ENCODE results near the gene IFRD2.

DNA sequence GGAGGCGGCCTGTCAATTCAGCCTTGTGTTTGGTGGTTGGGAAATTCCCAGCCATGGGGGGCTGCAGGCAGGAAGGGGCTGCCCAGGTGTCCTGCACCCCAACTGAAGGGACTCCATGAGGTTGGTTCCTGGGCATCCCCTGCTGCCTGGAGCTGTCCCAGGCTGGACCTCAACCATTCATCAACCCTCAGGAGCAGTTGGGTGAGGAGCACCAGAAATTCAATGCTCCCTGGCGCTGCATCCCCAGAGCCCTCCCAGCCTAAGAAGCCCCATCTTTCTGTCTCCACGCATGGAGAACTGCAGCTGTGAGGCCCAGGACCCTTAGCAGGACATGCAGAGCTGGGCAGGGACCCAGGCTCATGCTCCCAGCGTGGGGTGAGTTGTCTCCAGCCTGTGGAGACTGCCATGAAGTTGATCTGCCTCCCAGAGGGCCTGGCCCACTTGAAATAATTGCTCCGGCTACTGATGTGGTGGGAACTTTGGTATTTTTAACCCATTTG lies 31.2 kb downstream of the IFRD2 start:
- TF ChIP-seq POLR2A (IDR thresholded peaks at IDR 0.05): no peak
- no peak for TF ChIP-seq POLR2AphosphoS5 (IDR thresholded peaks at IDR 0.05)
- TF ChIP-seq, protein P1, sequence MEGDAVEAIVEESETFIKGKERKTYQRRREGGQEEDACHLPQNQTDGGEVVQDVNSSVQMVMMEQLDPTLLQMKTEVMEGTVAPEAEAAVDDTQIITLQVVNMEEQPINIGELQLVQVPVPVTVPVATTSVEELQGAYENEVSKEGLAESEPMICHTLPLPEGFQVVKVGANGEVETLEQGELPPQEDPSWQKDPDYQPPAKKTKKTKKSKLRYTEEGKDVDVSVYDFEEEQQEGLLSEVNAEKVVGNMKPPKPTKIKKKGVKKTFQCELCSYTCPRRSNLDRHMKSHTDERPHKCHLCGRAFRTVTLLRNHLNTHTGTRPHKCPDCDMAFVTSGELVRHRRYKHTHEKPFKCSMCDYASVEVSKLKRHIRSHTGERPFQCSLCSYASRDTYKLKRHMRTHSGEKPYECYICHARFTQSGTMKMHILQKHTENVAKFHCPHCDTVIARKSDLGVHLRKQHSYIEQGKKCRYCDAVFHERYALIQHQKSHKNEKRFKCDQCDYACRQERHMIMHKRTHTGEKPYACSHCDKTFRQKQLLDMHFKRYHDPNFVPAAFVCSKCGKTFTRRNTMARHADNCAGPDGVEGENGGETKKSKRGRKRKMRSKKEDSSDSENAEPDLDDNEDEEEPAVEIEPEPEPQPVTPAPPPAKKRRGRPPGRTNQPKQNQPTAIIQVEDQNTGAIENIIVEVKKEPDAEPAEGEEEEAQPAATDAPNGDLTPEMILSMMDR (IDR thresholded peaks at IDR 0.05): no peak

All from upper lobe of left lung (tissue), 4 donors.